ENCODE data around the gene FOLR2. TPM values are rescaled to one million over a fixed set of nuclear protein-coding genes. Genes with fewer than 3 reads are reported as not detected.
"Not testable (repeated sequence)": the region's sequence is repeated elsewhere in the genome, so short reads cannot be mapped to it uniquely, and the experiment has no call there.

The FOLR2 gene
- total RNA-seq, 1 experiment from 2014 or later = not detected

DNA sequence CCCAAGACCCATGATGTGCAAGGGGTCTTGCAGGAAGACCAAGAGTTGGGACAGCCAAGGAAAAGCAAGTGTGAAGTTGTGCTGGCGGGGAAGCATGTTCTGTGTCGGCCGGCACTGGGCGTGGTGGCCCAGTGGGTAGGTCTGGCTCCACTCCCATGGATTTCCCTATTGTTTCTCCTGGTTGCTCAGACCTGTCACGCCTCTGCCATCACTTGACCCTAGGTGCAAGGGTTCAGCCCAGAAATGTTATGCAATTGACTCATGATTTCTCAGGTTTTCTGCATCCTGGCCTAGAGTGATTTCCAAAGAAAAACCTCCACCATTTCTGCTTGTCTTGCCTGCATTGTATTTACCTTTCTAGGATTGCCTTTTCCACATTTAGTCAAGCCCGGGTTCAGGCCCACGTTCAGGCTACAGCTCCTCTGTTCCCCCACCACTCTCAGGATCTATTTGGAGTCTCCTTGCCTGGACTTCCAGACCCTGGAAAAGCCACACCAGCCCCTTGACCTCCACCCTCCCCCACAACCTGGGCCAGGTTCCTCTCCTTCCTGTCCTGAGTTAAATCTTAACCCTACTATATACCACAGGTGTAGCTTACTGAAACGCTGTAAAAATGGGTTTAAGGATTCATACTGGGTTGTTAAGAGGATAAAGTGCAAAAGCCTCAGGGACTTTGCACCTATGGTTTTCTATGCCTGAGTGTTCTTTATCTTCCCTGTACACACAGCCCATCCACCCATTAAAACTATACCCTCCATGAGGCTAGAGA, 42.1 kb upstream of the FOLR2 start:
- Mint-ChIP-seq H3K27me3 (ENCODE audit: unreplicated experiment) (peaks cover 11% of the 10 kb centered on the region), H3K36me3 (ENCODE audit: insufficient read depth, unreplicated experiment) (no peaks in the 10 kb centered on the region), H3K27ac (ENCODE audit: unreplicated experiment) (no peak overlapping the region), H3K4me1 (ENCODE audit: low read depth, unreplicated experiment) (peaks cover 10% of the 10 kb centered on the region), H3K4me3 (ENCODE audit: low read depth, unreplicated experiment) (no peak overlapping the region), H3K9me3 (ENCODE audit: low read depth, unreplicated experiment) (no peaks in the 10 kb centered on the region)
- CTCF ChIA-PET = interaction anchor here (0.7 kb wide), 1 partner anchor 126 kb away, joined by 4 read pairs; no protein-coding TSS in a partner anchor
- DNase-seq = no peak
- intact Hi-C loops (cut with micrococcal nuclease; ENCODE audit: unreplicated experiment) = no loop called here
- TF ChIP-seq, protein P1, sequence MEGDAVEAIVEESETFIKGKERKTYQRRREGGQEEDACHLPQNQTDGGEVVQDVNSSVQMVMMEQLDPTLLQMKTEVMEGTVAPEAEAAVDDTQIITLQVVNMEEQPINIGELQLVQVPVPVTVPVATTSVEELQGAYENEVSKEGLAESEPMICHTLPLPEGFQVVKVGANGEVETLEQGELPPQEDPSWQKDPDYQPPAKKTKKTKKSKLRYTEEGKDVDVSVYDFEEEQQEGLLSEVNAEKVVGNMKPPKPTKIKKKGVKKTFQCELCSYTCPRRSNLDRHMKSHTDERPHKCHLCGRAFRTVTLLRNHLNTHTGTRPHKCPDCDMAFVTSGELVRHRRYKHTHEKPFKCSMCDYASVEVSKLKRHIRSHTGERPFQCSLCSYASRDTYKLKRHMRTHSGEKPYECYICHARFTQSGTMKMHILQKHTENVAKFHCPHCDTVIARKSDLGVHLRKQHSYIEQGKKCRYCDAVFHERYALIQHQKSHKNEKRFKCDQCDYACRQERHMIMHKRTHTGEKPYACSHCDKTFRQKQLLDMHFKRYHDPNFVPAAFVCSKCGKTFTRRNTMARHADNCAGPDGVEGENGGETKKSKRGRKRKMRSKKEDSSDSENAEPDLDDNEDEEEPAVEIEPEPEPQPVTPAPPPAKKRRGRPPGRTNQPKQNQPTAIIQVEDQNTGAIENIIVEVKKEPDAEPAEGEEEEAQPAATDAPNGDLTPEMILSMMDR (IDR thresholded peaks at IDR 0.05; ENCODE audit: unreplicated experiment) = no peak
- no TSS peak for BruUV-seq (replicated peaks)

DNA sequence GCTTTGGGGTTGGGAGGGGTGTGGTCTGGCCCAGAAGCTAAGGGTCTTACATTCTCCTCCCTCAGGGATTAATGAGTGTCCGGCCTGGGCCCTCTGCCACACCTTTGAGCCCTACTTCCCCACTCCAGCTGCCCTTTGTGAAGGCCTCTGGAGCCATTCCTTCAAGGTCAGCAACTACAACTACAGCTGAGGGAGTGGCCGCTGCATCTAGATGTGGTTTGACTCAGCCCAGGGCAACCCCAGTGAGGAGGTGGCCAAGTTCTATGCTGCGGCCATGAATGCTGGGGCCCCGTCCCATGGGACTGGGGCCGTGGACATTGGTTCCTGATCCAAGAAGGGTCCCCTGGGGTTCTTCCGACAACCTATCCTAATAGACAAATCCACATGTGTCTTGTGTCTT, 38.9 kb upstream of the FOLR2 start:
- TF ChIP-seq, protein P1 (IDR thresholded peaks at IDR 0.05; ENCODE audit: unreplicated experiment) = no peak
- Mint-ChIP-seq H3K36me3 (ENCODE audit: insufficient read depth, unreplicated experiment) (no peaks in the 10 kb centered on the region), H3K4me3 (ENCODE audit: low read depth, unreplicated experiment) (no peak overlapping the region), H3K27ac (ENCODE audit: unreplicated experiment) (no peak overlapping the region), H3K9me3 (ENCODE audit: low read depth, unreplicated experiment) (no peaks in the 10 kb centered on the region), H3K4me1 (ENCODE audit: low read depth, unreplicated experiment) (peaks cover 10% of the 10 kb centered on the region), H3K27me3 (ENCODE audit: unreplicated experiment) (peaks cover 16% of the 10 kb centered on the region)
- intact Hi-C loops (cut with micrococcal nuclease; ENCODE audit: unreplicated experiment) = no loop called here
- CTCF ChIA-PET = no interaction called here
- DNase-seq = no peak
- no TSS peak for BruUV-seq (replicated peaks)

DNA sequence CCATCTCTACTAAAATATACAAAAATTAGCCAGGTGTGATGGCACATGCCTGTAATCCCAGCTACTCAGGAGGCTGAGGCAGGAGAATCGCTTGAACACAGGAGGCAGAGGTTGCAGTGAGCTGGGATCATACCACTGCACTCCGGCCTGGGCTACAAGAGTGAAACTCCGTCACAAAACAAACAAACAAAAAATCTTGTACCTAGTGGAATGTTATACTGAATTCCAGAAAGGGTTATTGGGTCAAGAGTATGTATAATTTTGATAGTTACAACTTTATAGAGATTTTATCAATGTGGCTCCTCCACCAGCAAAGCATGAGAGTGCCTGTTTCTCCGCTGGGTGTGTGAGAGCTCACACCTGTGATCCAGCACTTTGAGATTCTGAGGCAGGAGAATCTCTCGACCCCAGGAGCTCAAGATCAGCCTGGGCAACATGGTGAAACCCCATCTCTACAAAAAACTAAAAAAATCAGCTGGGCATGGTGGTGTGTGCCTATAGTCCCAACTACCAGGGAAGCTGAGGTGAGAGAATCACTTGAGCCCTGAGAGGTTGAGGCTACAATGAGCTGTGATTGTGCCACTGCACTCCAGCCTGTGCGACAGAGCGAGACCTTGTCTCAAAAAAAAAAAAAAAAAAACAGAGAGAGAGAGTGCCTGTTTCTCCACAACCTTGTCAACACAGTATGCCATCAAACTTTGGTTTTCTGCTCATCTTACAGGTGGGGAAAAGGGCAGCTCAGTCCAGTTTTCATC, 37.4 kb upstream of the FOLR2 start:
- Mint-ChIP-seq H3K9me3 (ENCODE audit: low read depth, unreplicated experiment) (no peaks in the 10 kb centered on the region), H3K27ac (ENCODE audit: unreplicated experiment) (no peak overlapping the region), H3K4me3 (ENCODE audit: low read depth, unreplicated experiment) (no peak overlapping the region), H3K4me1 (ENCODE audit: low read depth, unreplicated experiment) (peaks cover 18% of the 10 kb centered on the region), H3K27me3 (ENCODE audit: unreplicated experiment) (peaks cover 15% of the 10 kb centered on the region), H3K36me3 (ENCODE audit: insufficient read depth, unreplicated experiment) (no peaks in the 10 kb centered on the region)
- BruUV-seq (replicated peaks) = no TSS peak
- TF ChIP-seq, protein P1 (IDR thresholded peaks at IDR 0.05; ENCODE audit: unreplicated experiment) = no peak
- CTCF ChIA-PET = interaction anchor here (0.9 kb wide), 1 partner anchor 35 kb away, joined by 5 read pairs; no protein-coding TSS in a partner anchor
- intact Hi-C loops (cut with micrococcal nuclease; ENCODE audit: unreplicated experiment) = no loop called here
- no peak for DNase-seq

DNA sequence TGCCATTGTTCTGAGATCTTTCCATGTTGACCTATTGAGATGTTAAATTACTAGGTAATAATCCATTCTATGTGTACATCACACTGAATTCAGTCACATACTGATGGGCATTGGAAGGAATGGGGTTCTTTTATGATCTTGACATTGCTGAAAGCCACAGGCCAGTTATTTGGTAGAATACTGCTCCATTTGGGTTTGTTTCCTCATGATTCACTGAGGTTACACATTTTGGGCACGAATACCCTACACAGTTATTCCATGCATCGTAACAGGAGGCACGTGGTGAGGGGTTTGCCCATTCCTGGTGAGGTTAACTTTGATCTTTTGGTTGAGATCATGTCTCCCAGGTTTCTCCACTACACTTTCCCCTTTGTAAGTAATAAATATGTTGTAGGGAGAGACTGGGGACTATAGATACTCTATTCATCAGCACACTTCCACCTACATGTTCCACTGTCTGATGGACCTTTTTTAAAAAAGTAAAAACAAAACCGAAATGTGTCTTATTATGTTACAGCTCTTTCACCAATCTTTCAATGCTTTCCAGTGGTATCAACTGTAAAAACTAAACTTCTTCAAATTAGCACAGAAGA, 36.7 kb upstream of the FOLR2 start:
- no peak for DNase-seq
- Mint-ChIP-seq H3K36me3 (ENCODE audit: insufficient read depth, unreplicated experiment) (no peaks in the 10 kb centered on the region), H3K4me1 (ENCODE audit: low read depth, unreplicated experiment) (peaks cover 12% of the 10 kb centered on the region), H3K27me3 (ENCODE audit: unreplicated experiment) (peaks cover 15% of the 10 kb centered on the region), H3K9me3 (ENCODE audit: low read depth, unreplicated experiment) (no peaks in the 10 kb centered on the region), H3K4me3 (ENCODE audit: low read depth, unreplicated experiment) (no peak overlapping the region), H3K27ac (ENCODE audit: unreplicated experiment) (no peak overlapping the region)
- intact Hi-C loops (cut with micrococcal nuclease; ENCODE audit: unreplicated experiment) = loop anchor here (5.0 kb wide), 1 partner anchor 153 kb away; no protein-coding TSS in a partner anchor
- no TSS peak for BruUV-seq (replicated peaks)
- CTCF ChIA-PET = interaction anchor here (0.6 to 0.9 kb wide), 2 partner anchors 36 to 550 kb away, joined by 4 to 5 read pairs; no protein-coding TSS in a partner anchor
- TF ChIP-seq, protein P1 (IDR thresholded peaks at IDR 0.05; ENCODE audit: unreplicated experiment) = no peak

DNA sequence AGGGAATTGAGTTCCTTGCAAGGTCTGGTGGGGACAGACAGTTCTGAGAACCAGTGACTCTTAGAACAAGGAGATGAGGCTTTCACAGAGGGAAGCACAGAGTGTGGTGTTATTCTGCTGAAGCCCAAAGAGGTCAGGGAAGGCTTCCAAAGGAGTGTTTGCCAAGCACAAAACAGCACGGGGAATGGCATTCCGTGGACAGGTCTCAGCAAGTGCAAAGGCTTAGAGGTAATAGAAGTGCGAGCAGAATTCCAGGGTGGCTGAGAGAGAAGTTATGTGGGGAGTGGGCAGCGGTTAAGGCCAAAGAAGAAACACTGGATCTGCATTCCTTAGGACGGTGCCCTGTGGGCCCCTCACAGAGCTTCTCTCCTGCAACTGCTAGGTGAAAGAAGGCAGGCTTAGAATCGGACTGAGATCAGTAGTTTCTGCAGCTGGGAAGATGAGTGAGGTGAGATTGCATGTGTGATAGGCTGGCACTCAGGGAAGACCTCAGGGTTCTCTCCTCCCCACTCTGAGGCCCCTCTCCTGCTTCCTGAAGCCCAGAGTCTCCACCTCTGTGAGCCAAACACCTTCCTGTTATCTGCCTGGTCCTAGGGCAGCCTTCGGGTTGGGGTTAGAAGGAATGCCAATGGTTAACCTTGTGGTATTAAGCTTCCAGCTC, 35.6 kb upstream of the FOLR2 start:
- not testable (repeated sequence) for DNase-seq; H3K36me3 Mint-ChIP-seq (ENCODE audit: insufficient read depth, unreplicated experiment); BruUV-seq (replicated peaks); H3K9me3 Mint-ChIP-seq (ENCODE audit: low read depth, unreplicated experiment); H3K27ac Mint-ChIP-seq (ENCODE audit: unreplicated experiment); H3K4me3 Mint-ChIP-seq (ENCODE audit: low read depth, unreplicated experiment)
- intact Hi-C loops (cut with micrococcal nuclease; ENCODE audit: unreplicated experiment) = loop anchor here (5.0 kb wide), 1 partner anchor 154 kb away; no protein-coding TSS in a partner anchor
- CTCF ChIA-PET = interaction anchor here (0.6 to 1.6 kb wide), 2 partner anchors 37 to 39 kb away, joined by 3 to 7 read pairs; no protein-coding TSS in a partner anchor
- peaks cover 15% of the 10 kb centered on the region for H3K27me3 Mint-ChIP-seq (ENCODE audit: unreplicated experiment)
- H3K4me1 Mint-ChIP-seq (ENCODE audit: low read depth, unreplicated experiment) = peaks cover 11% of the 10 kb centered on the region

DNA sequence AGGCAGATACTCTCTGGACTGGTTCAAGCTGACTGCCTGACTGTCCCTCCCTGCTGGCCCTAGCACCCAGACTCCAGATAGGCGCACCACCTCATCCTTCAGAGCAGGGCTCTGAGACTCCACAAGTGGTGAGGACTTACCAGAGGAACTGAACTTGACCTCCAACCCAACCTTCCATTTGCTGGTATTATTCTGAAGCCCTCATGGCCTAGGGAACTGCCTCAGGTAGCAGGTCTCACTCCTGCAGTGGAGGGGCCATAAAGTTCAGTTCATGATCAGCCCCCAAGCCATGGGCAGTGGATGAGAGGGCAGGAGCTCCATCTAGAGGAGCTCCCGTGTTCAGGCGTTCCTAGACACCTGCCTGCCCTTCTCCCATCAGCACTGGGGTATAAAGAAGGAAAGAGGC, 35.0 kb upstream of the FOLR2 start:
- peak; percentile 23 for DNase-seq
- H3K9me3 Mint-ChIP-seq (ENCODE audit: low read depth, unreplicated experiment); BruUV-seq (replicated peaks); H3K4me3 Mint-ChIP-seq (ENCODE audit: low read depth, unreplicated experiment); H3K36me3 Mint-ChIP-seq (ENCODE audit: insufficient read depth, unreplicated experiment); H3K27ac Mint-ChIP-seq (ENCODE audit: unreplicated experiment): not testable (repeated sequence)
- intact Hi-C loops (cut with micrococcal nuclease; ENCODE audit: unreplicated experiment) = loop anchor here (5.0 kb wide), 1 partner anchor 154 kb away; no protein-coding TSS in a partner anchor
- Mint-ChIP-seq H3K4me1 (ENCODE audit: low read depth, unreplicated experiment) (peaks cover 11% of the 10 kb centered on the region), H3K27me3 (ENCODE audit: unreplicated experiment) (peaks cover 15% of the 10 kb centered on the region)
- CTCF ChIA-PET = interaction anchor here (0.7 to 2.1 kb wide), 4 partner anchors 38 to 438 kb away, joined by 3 to 9 read pairs (median 5); no protein-coding TSS in a partner anchor
